Immature natural killer cell (primary cell): Measurements from ENCODE around the gene CHRNA4. TPM values are rescaled to one million over a fixed set of nuclear protein-coding genes. Genes with fewer than 3 reads are reported as not detected.
A peak's percentile ranks its signal among the peaks of the same experiment; 100 is the strongest.
"Not testable (repeated sequence)": the region's sequence is repeated elsewhere in the genome, so short reads cannot be mapped to it uniquely, and the experiment has no call there.

Source experiments
- DNase-seq, 3 donors: peaks; one replicate each; pipeline ENCODE4 v3.0.0; 2022; ENCODE audit warnings: mixed read lengths in 1 of 3
- H3K27ac Mint-ChIP-seq, 6 donors: one replicate each; pipeline ENCODE4 v1.8.0; 2020; ENCODE audit warnings: mixed read lengths in 6 of 6, mild to moderate bottlenecking in 5 of 6, inconsistent platforms in 4 of 6, moderate library complexity in 3 of 6
- H3K27me3 Mint-ChIP-seq, 3 donors: one replicate each; pipeline ENCODE4 v1.8.0; 2020 to 2021; ENCODE audit warnings: low read depth in 3 of 3, mild to moderate bottlenecking in 3 of 3, mixed read lengths in 3 of 3, moderate library complexity in 3 of 3, inconsistent platforms in 1 of 3
- H3K36me3 Mint-ChIP-seq, 3 donors: one replicate each; pipeline ENCODE4 v1.8.0; 2020; ENCODE audit warnings: mixed read lengths in 3 of 3, inconsistent platforms in 2 of 3, mild to moderate bottlenecking in 2 of 3
- H3K4me1 Mint-ChIP-seq, 2 donors: one replicate each; pipeline ENCODE4 v1.8.0; 2020; ENCODE audit warnings: inconsistent platforms in 2 of 2, mild to moderate bottlenecking in 2 of 2, mixed read lengths in 2 of 2, moderate library complexity in 1 of 2
- H3K4me3 Mint-ChIP-seq, 5 donors: one replicate each; pipeline ENCODE4 v1.8.0; 2020; ENCODE audit warnings: mild to moderate bottlenecking in 5 of 5, mixed read lengths in 5 of 5, inconsistent platforms in 3 of 5, moderate library complexity in 3 of 5
- H3K9me3 Mint-ChIP-seq, 6 donors: one replicate each; pipeline ENCODE4 v1.8.0; 2020; ENCODE audit warnings: mild to moderate bottlenecking in 6 of 6, mixed read lengths in 6 of 6, inconsistent platforms in 4 of 6, moderate library complexity in 3 of 6
- polyA plus RNA-seq, 3 donors: library from polyadenylated mRNA; unstranded; fragments of 300-500 nt; fragmentation: Illumina TruSeq; gene quantifications; one replicate each; pipeline ENCODE4 v1.2.3, GENCODE V29; 2021

CHRNA4 gene
- polyA plus RNA-seq, 3 donors from 2014 or later = not detected

DNA sequence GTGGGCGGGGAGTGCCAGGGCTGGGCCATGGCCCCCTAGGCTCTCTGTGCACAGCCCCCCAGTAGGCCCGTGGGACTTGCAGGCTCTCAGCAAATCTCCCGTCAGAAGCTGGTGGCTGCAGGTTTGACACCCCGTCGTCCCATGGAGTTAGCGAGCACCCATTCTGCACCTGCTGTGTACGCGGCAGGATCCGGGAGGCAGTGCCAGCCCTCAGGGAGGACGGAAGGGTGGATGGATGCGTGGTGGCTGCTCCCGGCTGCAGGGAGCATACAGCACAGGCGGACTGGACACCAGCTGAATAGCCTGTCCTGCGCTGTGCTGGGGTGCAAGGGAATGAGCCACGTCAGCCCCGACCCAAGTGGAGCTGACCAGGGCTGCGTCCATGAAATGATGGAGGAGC, 32.4 kb upstream of the CHRNA4 start:
- no peak for DNase-seq
- no peaks in the 10 kb centered on the region for H3K9me3 Mint-ChIP-seq
- H3K4me1 Mint-ChIP-seq = no peaks in the 10 kb centered on the region
- no peaks in the 10 kb centered on the region for H3K27me3 Mint-ChIP-seq
- H3K4me3 Mint-ChIP-seq = no peak overlapping the region
- H3K27ac Mint-ChIP-seq = no peak overlapping the region
- H3K36me3 Mint-ChIP-seq = no peaks in the 10 kb centered on the region

DNA sequence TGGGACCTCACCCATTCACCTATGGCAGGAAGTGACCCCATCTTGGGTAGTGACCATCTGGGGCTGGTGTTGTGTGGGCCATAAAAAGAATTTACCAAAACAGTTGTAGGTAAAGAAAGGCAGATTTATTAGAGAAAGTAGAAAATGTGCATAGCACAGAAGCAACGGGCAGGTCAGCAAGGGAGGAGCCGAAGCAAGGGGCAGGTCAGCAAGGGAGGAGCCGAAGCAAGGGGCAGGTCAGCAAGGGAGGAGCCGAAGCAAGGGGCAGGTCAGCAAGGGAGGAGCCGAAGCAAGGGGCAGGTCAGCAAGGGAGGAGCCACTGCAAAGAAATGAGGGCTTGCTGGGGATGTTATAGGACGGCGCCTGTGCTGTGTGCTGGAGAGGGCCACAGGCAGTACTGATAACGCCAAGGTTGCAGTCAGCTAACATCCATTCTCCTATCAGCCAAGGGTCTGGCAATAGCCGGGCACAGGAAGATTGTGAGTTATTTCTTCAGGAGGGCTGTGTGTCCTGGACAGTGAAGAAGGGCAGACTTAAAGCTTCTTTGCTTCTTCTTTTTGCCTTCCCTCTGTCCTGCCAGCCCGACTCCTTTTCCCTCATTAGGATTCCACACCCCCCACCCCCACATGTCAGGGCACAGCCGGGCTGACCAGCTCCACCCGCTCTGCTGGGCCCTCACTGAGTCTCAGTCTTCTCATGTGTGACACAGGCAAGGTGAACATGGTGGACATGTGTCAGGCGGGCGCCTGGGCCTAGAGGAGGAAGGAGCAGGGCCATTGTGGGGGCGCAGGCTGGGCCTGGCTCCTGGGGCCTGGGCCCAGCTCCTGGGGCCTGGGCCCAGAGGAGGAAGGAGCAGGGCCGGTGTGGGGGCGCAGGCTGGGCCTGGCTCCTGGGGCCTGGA, 31.6 kb upstream of the CHRNA4 start:
- DNase-seq = no peak
- no peaks in the 10 kb centered on the region for H3K36me3 Mint-ChIP-seq
- no peak overlapping the region for H3K4me3 Mint-ChIP-seq
- no peaks in the 10 kb centered on the region for H3K9me3 Mint-ChIP-seq
- peaks cover 0 to 2% (median 0%) of the 10 kb centered on the region in 3 donors for H3K27me3 Mint-ChIP-seq
- H3K27ac Mint-ChIP-seq = no peak overlapping the region
- H3K4me1 Mint-ChIP-seq = no peaks in the 10 kb centered on the region

DNA sequence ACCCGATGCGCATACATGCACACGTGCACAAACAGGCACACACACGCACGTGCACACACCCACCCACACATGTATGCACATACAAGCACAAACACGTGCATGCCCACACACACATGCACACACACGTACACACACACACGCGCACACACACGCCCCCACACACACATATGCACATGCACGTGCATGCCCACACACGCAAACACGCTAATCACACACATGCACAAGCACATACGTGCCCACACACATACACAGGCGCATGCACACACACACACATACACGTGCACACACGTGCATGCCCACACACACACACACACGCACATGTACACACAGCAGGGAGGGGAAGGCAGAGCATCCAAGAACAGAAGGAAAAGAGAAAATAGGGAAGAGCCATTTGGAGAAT, 26.8 kb upstream of the CHRNA4 start:
- H3K4me1 Mint-ChIP-seq = no peaks in the 10 kb centered on the region
- peaks cover 0 to 2% (median 1%) of the 10 kb centered on the region in 3 donors for H3K27me3 Mint-ChIP-seq
- peak overlapping the region in 1 of 5 donors; percentile 63 for H3K4me3 Mint-ChIP-seq
- no peak overlapping the region for H3K27ac Mint-ChIP-seq
- DNase-seq = no peak
- peaks cover 0 to 8% (median 6%) of the 10 kb centered on the region in 6 donors for H3K9me3 Mint-ChIP-seq
- peaks cover 0 to 6% (median 0%) of the 10 kb centered on the region in 3 donors for H3K36me3 Mint-ChIP-seq

DNA sequence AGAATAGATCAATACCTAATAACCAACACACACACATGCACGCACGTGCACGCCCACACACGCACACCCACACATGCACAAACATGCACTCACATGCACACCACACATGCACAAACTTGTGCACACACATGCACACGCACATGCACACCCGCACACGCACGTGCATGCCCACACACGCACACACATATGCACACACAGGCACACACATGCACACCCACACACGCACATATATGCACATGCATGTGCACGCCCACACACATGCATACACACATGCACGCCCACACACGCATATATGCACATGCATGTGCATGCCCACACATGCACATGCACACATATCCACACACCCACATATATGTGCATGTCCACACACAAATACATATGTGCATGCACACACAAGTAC, 26.2 kb upstream of the CHRNA4 start:
- Mint-ChIP-seq H3K4me1 (no peaks in the 10 kb centered on the region), H3K27ac (no peak overlapping the region), H3K4me3 (no peak overlapping the region), H3K27me3 (peaks cover 0 to 2% (median 1%) of the 10 kb centered on the region in 3 donors), H3K9me3 (peaks cover 0 to 8% (median 6%) of the 10 kb centered on the region in 6 donors), H3K36me3 (peaks cover 0 to 6% (median 0%) of the 10 kb centered on the region in 3 donors)
- no peak for DNase-seq

DNA sequence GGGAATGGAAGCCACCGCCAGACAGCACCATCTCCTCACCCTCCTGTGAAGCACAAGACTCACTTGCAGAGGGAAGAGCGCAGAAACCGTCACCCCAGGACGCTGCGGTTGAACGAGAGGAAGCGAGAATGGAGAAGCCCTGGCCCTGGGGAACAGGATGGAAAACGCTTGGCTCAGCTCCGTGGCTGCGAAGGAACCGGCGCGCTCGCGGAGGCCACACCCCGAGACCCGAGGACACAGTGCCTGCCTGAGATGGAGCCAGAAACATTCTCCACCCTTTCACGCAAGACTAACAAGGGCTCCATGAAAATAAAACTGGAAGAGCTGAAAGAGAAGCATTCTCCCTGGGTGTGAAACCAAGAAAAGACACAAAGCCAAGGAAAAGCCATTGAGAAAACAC, 25.3 kb upstream of the CHRNA4 start:
- H3K36me3 Mint-ChIP-seq = peaks cover 0 to 6% (median 0%) of the 10 kb centered on the region in 3 donors
- H3K4me3 Mint-ChIP-seq = no peak overlapping the region
- no peaks in the 10 kb centered on the region for H3K4me1 Mint-ChIP-seq
- peaks cover 0 to 8% (median 6%) of the 10 kb centered on the region in 6 donors for H3K9me3 Mint-ChIP-seq
- H3K27me3 Mint-ChIP-seq = peaks cover 0 to 2% (median 1%) of the 10 kb centered on the region in 3 donors
- no peak overlapping the region for H3K27ac Mint-ChIP-seq
- no peak for DNase-seq

DNA sequence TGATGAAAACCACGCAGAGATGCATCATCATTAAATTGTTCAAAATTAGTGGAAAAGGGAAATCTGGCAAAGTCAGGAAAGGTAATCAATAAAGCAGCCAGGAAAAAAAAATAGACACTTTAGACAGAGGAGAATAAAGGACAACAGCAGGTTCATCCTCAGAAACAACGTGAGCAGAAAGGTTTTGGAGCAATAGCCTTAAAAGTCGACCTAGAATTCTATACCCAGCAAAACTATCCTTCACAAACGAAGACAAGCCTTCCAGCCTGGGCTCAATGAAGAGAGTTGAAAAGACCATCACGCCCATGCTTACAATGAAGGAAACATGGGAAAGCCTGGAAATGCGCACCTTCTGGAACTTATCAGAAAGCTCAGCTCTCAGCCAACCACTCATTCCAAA, 24.7 kb upstream of the CHRNA4 start:
- Mint-ChIP-seq H3K27ac (no peak overlapping the region), H3K27me3 (peaks cover 0 to 2% (median 1%) of the 10 kb centered on the region in 3 donors), H3K4me1 (no peaks in the 10 kb centered on the region), H3K9me3 (peaks cover 0 to 8% (median 6%) of the 10 kb centered on the region in 6 donors), H3K4me3 (no peak overlapping the region), H3K36me3 (peaks cover 0 to 6% (median 0%) of the 10 kb centered on the region in 3 donors)
- no peak for DNase-seq

DNA sequence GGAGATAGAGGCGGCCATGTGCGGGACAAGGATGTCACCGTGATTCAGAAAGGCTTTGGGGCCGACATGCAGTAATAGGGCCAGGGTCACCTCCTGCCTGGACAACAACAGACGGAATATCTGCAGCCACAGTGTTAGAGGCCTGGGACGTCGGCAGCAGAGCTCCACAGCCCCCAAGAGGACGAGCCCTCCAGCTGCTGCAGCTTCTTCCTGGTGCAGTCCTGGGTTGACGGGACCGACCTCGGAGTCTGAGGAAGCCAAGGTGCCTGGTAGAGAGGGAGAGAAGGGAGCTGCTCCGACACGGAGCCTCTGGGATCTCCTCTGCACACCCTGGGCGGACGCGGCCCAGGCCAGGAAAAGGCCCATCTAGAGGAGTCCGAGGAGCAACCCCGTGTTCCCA, 23.2 kb upstream of the CHRNA4 start:
- no peak overlapping the region for H3K27ac Mint-ChIP-seq
- peaks cover 0 to 2% (median 1%) of the 10 kb centered on the region in 3 donors for H3K27me3 Mint-ChIP-seq
- DNase-seq = no peak
- H3K36me3 Mint-ChIP-seq = peaks cover 0 to 6% (median 0%) of the 10 kb centered on the region in 3 donors
- H3K4me3 Mint-ChIP-seq = no peak overlapping the region
- no peaks in the 10 kb centered on the region for H3K4me1 Mint-ChIP-seq
- peaks cover 0 to 8% (median 6%) of the 10 kb centered on the region in 6 donors for H3K9me3 Mint-ChIP-seq

DNA sequence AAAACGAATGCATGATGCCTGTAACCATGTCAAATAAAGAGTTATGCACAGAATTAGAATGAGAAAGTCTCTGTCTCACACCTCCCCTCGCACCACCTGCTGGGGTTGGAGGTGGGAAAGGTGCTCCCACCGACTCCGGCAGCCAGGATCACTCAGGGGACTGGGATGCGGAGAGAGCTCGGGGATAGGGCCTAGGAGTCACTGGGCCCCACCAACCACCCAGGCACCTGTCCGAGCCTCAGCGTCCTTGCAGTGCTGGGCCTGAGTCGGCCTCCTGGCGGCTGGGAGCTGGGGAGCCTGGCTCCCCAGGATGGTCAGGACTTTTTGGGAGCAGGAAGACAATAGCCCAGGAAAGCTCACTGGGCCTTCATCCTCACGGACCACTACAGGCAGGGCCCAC, 22.4 kb upstream of the CHRNA4 start:
- H3K27me3 Mint-ChIP-seq = peaks cover 0 to 3% (median 2%) of the 10 kb centered on the region in 3 donors
- no peaks in the 10 kb centered on the region for H3K4me1 Mint-ChIP-seq
- peaks cover 0 to 8% (median 6%) of the 10 kb centered on the region in 6 donors for H3K9me3 Mint-ChIP-seq
- no peak overlapping the region for H3K27ac Mint-ChIP-seq
- no peak for DNase-seq
- H3K4me3 Mint-ChIP-seq = no peak overlapping the region
- H3K36me3 Mint-ChIP-seq = peaks cover 0 to 6% (median 0%) of the 10 kb centered on the region in 3 donors

DNA sequence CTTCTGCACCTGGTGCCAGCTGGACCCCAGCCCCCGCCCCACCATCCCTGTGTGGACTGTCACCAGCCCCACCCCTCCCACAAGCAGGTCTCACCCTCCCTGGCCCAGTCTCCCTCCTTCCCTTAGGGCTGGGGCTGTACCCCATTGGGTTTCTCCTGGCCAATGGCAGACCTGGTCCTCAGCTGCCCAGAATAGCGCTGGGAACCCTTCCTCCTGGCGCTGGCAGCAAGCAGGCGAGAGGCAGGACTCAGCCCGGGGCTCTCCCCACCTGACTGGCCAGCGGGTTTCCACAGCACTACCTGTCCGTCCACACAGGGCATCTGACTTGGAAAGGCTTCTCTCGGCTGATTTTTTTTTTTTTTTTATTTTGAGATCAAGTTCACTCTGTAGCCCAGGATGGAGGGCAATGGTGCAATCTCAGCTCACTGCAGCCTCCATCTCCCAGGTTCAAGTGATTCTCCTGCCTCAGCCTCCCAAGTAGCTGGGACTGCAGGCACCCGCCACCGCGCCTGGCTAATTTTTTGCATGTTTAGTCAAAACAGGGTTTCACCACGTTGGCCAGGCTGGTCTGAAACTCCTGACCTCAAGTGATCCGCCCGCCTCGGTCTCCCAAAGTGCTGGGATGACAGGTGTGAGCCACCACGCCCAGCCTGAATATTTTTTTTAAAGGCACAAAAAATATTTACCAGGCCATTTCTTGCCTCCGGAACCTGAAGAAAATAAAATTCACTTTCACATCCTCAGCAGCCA, 21.6 kb upstream of the CHRNA4 start:
- no peak overlapping the region for H3K27ac Mint-ChIP-seq
- H3K4me1 Mint-ChIP-seq = no peaks in the 10 kb centered on the region
- H3K4me3 Mint-ChIP-seq = no peak overlapping the region
- peaks cover 0 to 6% (median 0%) of the 10 kb centered on the region in 3 donors for H3K36me3 Mint-ChIP-seq
- DNase-seq = no peak
- peaks cover 0 to 8% (median 6%) of the 10 kb centered on the region in 6 donors for H3K9me3 Mint-ChIP-seq
- H3K27me3 Mint-ChIP-seq = peaks cover 0 to 3% (median 0%) of the 10 kb centered on the region in 3 donors

DNA sequence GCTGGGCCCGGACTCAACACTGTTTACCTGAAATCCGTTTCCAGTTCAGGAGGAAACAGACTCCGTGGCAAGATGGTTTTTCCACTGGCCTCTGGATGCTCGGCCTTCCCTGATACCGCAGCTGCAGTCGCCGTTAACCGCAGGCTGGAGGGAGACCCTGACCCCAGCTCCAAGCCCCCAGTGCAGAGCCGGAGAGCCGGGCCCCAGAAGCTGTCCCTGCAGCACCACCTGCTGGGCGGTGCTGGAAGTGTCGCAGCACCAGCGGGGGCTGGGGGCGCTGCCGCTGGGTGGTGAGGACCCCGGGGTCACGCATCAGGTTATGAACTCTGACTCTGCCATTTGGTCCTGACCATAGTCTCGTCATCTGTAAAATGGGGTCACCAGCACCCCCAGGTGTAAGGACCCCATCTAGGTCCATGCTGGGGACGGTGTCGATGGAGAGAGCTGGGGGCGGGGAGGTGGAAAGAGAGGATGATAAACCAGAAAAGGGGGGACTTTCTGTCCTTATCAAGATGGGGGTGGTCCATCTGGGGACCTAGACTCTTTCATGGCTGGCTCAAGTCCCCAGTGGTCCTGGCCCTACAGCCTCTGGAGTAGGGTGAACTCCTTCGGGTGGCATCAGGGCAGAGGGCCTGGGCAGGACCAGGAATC, 20.8 kb upstream of the CHRNA4 start:
- peaks cover 0 to 3% (median 0%) of the 10 kb centered on the region in 3 donors for H3K27me3 Mint-ChIP-seq
- peaks cover 0 to 6% (median 0%) of the 10 kb centered on the region in 3 donors for H3K36me3 Mint-ChIP-seq

DNA sequence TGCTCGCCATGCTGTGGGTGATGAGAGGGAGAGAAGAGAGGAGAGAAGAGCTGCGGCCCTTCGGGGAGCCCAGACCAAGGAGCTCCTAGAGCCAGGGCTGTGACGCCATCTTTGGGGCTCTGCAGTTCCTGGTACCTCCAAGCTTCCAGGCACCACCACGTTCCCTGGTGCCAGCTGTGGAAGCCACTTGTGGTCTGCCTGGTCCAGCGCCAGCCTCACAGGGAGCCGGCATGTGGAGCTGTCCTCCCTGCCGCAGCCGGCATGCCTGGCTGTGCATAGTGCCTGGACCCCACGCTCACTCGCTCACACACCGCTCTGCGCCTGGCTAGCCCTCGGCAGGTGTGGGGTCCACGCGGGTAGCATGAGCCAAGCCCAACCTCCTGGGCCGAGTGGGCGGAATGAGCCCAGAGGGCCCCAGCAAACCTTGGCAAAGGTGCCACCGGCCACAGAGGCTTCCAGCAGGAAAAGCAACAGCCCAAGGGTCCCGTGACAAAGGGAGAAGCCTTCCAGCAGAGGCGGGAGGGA, 19.3 kb upstream of the CHRNA4 start:
- H3K9me3 Mint-ChIP-seq = peaks cover 0 to 3% (median 2%) of the 10 kb centered on the region in 6 donors
- no peak for DNase-seq
- H3K4me3 Mint-ChIP-seq = no peak overlapping the region
- peaks cover 0 to 1% (median 0%) of the 10 kb centered on the region in 3 donors for H3K27me3 Mint-ChIP-seq
- no peak overlapping the region for H3K27ac Mint-ChIP-seq
- H3K4me1 Mint-ChIP-seq = no peaks in the 10 kb centered on the region
- H3K36me3 Mint-ChIP-seq = peaks cover 0 to 2% (median 0%) of the 10 kb centered on the region in 3 donors

More for the DNA sequence above, 20.8 kb upstream of the CHRNA4 start:
- Mint-ChIP-seq H3K4me3 (no peak overlapping the region), H3K27ac (no peak overlapping the region), H3K4me1 (no peaks in the 10 kb centered on the region), H3K9me3 (peaks cover 0 to 8% (median 6%) of the 10 kb centered on the region in 6 donors)
- DNase-seq = peak in 2 of 3 donors; percentile 19 to 22

DNA sequence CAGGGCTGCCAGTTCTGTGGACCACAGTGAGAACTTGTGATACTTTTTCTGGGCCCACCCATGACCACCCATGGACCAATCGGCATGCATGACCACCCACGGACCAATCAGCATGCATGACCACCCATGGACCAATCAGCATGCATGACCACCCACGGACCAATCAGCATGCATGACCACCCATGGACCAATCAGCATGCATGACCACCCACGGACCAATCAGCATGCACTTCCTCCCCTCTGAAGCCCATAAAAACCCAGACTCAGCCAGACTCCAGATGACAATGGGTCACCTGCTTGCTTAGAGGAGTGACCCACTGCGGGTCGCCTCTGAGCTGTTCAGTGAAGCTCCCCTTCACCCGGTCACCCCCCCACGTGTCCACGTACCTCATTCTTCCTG, 18.7 kb upstream of the CHRNA4 start:
- H3K4me3 Mint-ChIP-seq, H3K27me3 Mint-ChIP-seq, DNase-seq, H3K4me1 Mint-ChIP-seq, H3K27ac Mint-ChIP-seq, H3K9me3 Mint-ChIP-seq, H3K36me3 Mint-ChIP-seq: not testable (repeated sequence)

DNA sequence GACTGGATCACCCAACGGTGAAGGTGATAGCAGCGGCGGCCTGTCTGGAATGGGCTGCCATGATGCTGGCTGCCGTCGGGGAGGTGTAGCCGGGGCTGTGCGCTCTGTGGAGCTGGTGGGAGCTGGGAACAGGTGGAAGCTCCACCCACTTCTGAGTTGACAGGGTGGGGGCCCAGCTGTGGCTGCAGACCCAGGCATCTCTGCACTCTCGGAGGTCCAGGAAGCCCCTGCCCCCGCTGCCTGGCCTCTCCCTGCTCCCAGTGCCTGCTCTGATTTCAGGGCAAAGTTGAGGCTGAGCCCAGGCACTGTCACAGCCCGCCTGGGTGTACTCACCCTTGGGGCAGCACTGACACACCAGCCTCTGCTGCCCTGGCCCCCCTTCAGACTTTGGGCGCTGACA, 18.1 kb upstream of the CHRNA4 start:
- no peak for DNase-seq
- H3K27ac Mint-ChIP-seq = no peak overlapping the region
- H3K4me1 Mint-ChIP-seq = no peaks in the 10 kb centered on the region
- no peaks in the 10 kb centered on the region for H3K9me3 Mint-ChIP-seq
- no peak overlapping the region for H3K4me3 Mint-ChIP-seq
- no peaks in the 10 kb centered on the region for H3K36me3 Mint-ChIP-seq
- peaks cover 0 to 2% (median 1%) of the 10 kb centered on the region in 3 donors for H3K27me3 Mint-ChIP-seq
